ENCODE measurements around the gene CARD6.

The CARD6 gene

GRCh38 chr5:40904994-40905306, 63.8 kb downstream of the CARD6 start:
- H3K4me1 ChIP-seq (ENCODE audit: control insufficient read depth, insufficient read depth, low read length) = no peaks in the 10 kb centered on the region
- no peaks in the 10 kb centered on the region for H3K9me3 ChIP-seq (ENCODE audit: control insufficient read depth, low read length)
- no peaks in the 10 kb centered on the region for H3K27me3 ChIP-seq (ENCODE audit: control insufficient read depth, insufficient read depth, low read length, poor library complexity, severe bottlenecking)
- WGBS, 2 experiments = 55 to 67% methylated on average over 2 of the region's 2 CpGs
- H3K36me3 ChIP-seq (ENCODE audit: control insufficient read depth, insufficient read depth, low read length) = no peaks in the 10 kb centered on the region
- H3K27ac ChIP-seq (ENCODE audit: insufficient read depth, low read depth, low read length, poor library complexity, severe bottlenecking) = no peak overlapping the region
- H3K4me3 ChIP-seq (ENCODE audit: insufficient read depth, low read depth, low read length) = no peak overlapping the region

GRCh38 chr5:40906351-40906751, 65.2 kb downstream of the CARD6 start:
- H3K27me3 ChIP-seq (ENCODE audit: control insufficient read depth, insufficient read depth, low read length, poor library complexity, severe bottlenecking) = no peaks in the 10 kb centered on the region
- no peaks in the 10 kb centered on the region for H3K4me1 ChIP-seq (ENCODE audit: control insufficient read depth, insufficient read depth, low read length)
- H3K36me3 ChIP-seq (ENCODE audit: control insufficient read depth, insufficient read depth, low read length) = no peaks in the 10 kb centered on the region
- WGBS, 2 experiments = 91 to 96% methylated on average over 1 of the region's 1 CpG
- H3K27ac ChIP-seq (ENCODE audit: insufficient read depth, low read depth, low read length, poor library complexity, severe bottlenecking) = no peak overlapping the region
- no peak overlapping the region for H3K4me3 ChIP-seq (ENCODE audit: insufficient read depth, low read depth, low read length)
- no peaks in the 10 kb centered on the region for H3K9me3 ChIP-seq (ENCODE audit: control insufficient read depth, low read length)

- WGBS, 2 experiments = 43 to 50% methylated on average over 3 of the region's 3 CpGs
- Histone ChIP-seq H3K27ac (ENCODE audit: insufficient read depth, low read depth, low read length, poor library complexity, severe bottlenecking) (no peak within 1 kb of the TSS), H3K9me3 (ENCODE audit: control insufficient read depth, low read length) (no peaks in the 10 kb centered on the region), H3K4me3 (ENCODE audit: insufficient read depth, low read depth, low read length) (no peak within 1 kb of the TSS), H3K4me1 (ENCODE audit: control insufficient read depth, insufficient read depth, low read length) (no peaks in the 10 kb centered on the region), H3K27me3 (ENCODE audit: control insufficient read depth, insufficient read depth, low read length, poor library complexity, severe bottlenecking) (no peaks in the 10 kb centered on the region), H3K36me3 (ENCODE audit: control insufficient read depth, insufficient read depth, low read length) (no peaks in the 10 kb centered on the region)
These were observed 68.1 kb downstream of the CARD6 start, which contains the start of gene C7 for GRCh38 chr5:40909264-40909663. Gene C7 (plus strand): TSS chr5:40909497. CDS start chr5:40909611, 114 bp downstream.

- H3K9me3 ChIP-seq (ENCODE audit: control insufficient read depth, low read length) = no peaks in the 10 kb centered on the region
- no peaks in the 10 kb centered on the region for H3K27me3 ChIP-seq (ENCODE audit: control insufficient read depth, insufficient read depth, low read length, poor library complexity, severe bottlenecking)
- no peaks in the 10 kb centered on the region for H3K36me3 ChIP-seq (ENCODE audit: control insufficient read depth, insufficient read depth, low read length)
- H3K4me3 ChIP-seq (ENCODE audit: insufficient read depth, low read depth, low read length) = no peak overlapping the region
- H3K27ac ChIP-seq (ENCODE audit: insufficient read depth, low read depth, low read length, poor library complexity, severe bottlenecking) = no peak overlapping the region
- WGBS, 2 experiments = 93 to 98% methylated on average over 2 of the region's 2 CpGs
- H3K4me1 ChIP-seq (ENCODE audit: control insufficient read depth, insufficient read depth, low read length) = no peaks in the 10 kb centered on the region
These were observed 68.6 kb downstream of the CARD6 start for GRCh38 chr5:40909723-40910122.

All from ectodermal cell (in vitro differentiated cells).